IMR-90 (cell line): ENCODE data around the gene SNX5.

Source experiments
- RFX5 ChIP-seq: IDR thresholded peaks from 2 replicates; pipeline ENCODE4 v1.8.0; 2012; ENCODE audit warnings: low read depth, mild to moderate bottlenecking, low read length, moderate library complexity
- TF ChIP-seq, protein P1 (sequence below): conservative IDR thresholded peaks from 2 replicates; pipeline ENCODE4 v1.5.1; 2012; ENCODE audit warnings: mild to moderate bottlenecking, low read depth, low read length, improper control_type of control experiment

DNA sequence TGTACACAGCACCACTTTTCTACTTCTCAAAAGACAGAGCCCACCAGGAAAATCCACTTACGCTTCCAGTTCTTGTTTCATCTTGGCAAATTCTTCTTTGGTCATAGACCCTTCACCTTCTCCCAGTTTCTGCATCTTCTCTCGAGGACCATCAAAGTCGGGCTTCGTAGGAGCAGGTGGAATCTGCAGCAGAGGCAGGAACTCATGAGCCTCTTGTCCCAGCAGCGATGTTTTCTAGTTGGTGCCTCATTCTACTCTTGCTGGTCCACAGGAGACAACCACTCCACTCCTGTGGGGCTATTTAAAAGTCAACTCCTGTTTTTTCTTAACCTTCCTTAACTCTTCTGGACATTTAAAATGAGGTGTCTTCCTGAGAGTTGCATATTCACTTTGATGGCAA, 14.7 kb downstream of the SNX5 start:
- TF ChIP-seq, protein P1, sequence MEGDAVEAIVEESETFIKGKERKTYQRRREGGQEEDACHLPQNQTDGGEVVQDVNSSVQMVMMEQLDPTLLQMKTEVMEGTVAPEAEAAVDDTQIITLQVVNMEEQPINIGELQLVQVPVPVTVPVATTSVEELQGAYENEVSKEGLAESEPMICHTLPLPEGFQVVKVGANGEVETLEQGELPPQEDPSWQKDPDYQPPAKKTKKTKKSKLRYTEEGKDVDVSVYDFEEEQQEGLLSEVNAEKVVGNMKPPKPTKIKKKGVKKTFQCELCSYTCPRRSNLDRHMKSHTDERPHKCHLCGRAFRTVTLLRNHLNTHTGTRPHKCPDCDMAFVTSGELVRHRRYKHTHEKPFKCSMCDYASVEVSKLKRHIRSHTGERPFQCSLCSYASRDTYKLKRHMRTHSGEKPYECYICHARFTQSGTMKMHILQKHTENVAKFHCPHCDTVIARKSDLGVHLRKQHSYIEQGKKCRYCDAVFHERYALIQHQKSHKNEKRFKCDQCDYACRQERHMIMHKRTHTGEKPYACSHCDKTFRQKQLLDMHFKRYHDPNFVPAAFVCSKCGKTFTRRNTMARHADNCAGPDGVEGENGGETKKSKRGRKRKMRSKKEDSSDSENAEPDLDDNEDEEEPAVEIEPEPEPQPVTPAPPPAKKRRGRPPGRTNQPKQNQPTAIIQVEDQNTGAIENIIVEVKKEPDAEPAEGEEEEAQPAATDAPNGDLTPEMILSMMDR = no peak
- no peak for TF ChIP-seq RFX5
